ENCODE data around the gene RBM39.

The RBM39 gene

DNA sequence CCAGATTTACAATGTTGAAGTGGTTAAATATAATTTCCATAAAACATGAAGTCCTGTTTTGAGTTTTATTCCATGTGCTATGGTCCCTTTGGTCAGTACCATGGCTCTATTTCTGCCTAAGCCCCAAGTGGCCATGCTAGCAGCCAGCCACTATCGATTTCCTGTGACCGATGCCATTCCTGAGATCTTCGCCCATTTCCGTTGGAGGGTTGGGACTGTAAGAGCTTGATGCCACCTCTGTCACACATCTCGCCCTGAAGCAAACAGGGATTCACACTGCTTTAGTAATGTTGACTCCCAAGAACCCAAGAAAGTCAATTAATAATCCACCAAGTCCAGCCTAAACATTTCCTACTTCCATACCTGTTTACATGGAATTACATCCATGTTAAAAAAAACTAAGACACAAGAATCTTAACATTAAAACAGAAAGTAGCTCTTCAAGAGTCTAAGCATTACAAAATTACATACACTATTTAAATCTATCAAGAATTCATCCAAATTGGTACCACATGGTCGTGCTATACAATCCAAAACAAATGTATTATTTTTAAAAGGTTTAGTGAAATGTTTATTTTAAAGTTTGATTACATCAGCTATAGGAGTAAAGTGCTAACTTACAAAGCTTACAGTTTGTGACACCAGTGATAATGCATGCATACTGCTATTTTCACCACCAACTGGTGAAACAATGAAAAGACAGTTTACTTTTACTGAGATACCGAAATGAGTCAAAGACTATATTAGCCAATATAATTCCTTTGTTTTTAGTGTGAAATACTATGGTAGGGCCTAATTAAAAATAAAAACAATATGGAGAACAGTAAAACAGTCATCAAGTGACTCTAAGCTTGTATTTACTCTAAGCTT lies 2.5 kb downstream of the RBM39 start:
- Histone ChIP-seq H3K18ac (ENCODE audit: low read length) (no peak overlapping the region), H2AK5ac (ENCODE audit: low read depth, low read length) (no peak overlapping the region), H4K91ac (ENCODE audit: low read depth, low read length, poor library complexity) (no peak overlapping the region), H2AFZ (ENCODE audit: low read length) (no peak overlapping the region), H3K23ac (ENCODE audit: low read depth, low read length, poor library complexity) (no peak overlapping the region), H2BK12ac (ENCODE audit: low read length) (no peak overlapping the region), H3K14ac (ENCODE audit: low read length) (no peak overlapping the region), H3K4me2 (ENCODE audit: insufficient read depth, low read length, poor library complexity, severe bottlenecking) (no peak overlapping the region), H2BK5ac (ENCODE audit: low read length) (no peak overlapping the region), H2BK15ac (ENCODE audit: low read length) (no peak overlapping the region), H3K27me3 (ENCODE audit: control insufficient read depth in 3 of 3, insufficient read depth in 3 of 3, low read depth in 1 of 3, low read length in 3 of 3) (no peaks in the 10 kb centered on the region), H3K4ac (ENCODE audit: low read length) (no peak overlapping the region), H3K4me1 (ENCODE audit: control insufficient read depth in 2 of 2, insufficient read depth in 1 of 2, low read depth in 1 of 2, low read length in 2 of 2) (peaks cover 7 to 15% of the 10 kb centered on the region in 2 donors), H3K36me3 (replicated peaks in 1 of 2; ENCODE audit: control insufficient read depth in 2 of 2, insufficient read depth in 2 of 2, low read length in 2 of 2) (peaks cover 23 to 64% of the 10 kb centered on the region in 2 donors), H3K4me3 (ENCODE audit: low read length in 2 of 2) (peak overlapping the region in 1 of 2 donors; percentile 64), H3K79me1 (ENCODE audit: low read depth, low read length) (peaks cover 4% of the 10 kb centered on the region), H4K8ac (ENCODE audit: low read depth, low read length) (no peak overlapping the region), H2BK120ac (ENCODE audit: low read depth, low read length) (no peak overlapping the region), H3K27ac (replicated peaks; ENCODE audit: low read length) (no peak overlapping the region), H3K9ac (ENCODE audit: low read depth, low read length, poor library complexity) (no peak overlapping the region), H3K9me3 (replicated peaks in 1 of 2; ENCODE audit: control insufficient read depth in 2 of 2, insufficient read depth in 1 of 2, low read depth in 1 of 2, low read length in 2 of 2) (peaks cover 0 to 7% of the 10 kb centered on the region in 2 donors)
- DNase-seq (ENCODE audit: low spot score) = no peak
- WGBS, 2 donors (ENCODE audit: extremely low coverage in 2 of 2, insufficient read length in 2 of 2, insufficient replicate concordance in 1 of 2) = no CpG with 5 or more reads among the region's 7 CpGs

DNA sequence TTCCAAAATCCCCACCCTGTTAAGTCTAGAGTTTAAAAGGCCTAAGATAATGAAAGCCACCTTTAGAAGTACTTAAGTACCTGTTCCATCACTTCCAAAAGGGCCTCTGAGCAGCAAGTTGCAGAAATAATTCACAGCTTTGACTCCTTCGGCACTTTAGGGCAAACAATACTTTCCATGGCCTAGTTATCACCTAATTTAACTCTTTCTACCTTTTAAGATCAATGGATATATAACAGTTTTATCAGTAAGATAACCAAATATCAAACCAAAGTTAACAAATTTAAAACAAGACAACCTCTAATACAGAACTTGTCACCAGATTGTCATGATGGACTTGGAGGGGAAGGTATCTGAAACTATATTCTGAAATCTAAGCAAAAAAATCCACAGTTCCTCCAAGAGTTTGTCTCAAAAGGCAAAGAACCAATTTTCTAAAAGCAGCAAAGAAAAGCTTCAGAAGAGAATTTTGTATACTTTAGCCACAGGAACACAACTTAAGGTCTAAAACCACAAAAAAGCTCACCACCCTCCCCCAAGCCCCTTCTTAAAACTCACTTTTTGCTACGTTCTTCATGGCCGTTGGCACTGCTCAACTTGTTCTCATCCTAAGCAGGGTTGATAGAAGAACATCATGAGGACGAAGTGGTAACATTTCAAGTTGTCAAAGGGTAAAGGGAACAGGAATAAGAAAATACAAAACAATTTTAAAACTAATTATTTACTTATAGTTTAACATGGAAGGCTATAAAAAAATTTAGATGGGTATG lies 3.5 kb downstream of the RBM39 start:
- Histone ChIP-seq H2AFZ (ENCODE audit: low read length) (no peak overlapping the region), H3K4me1 (ENCODE audit: control insufficient read depth in 2 of 2, insufficient read depth in 1 of 2, low read depth in 1 of 2, low read length in 2 of 2) (peaks cover 7 to 15% of the 10 kb centered on the region in 2 donors), H2BK12ac (ENCODE audit: low read length) (no peak overlapping the region), H3K27ac (replicated peaks; ENCODE audit: low read length) (no peak overlapping the region), H3K18ac (ENCODE audit: low read length) (no peak overlapping the region), H3K9me3 (replicated peaks in 1 of 2; ENCODE audit: control insufficient read depth in 2 of 2, insufficient read depth in 1 of 2, low read depth in 1 of 2, low read length in 2 of 2) (peaks cover 0 to 7% of the 10 kb centered on the region in 2 donors), H2BK120ac (ENCODE audit: low read depth, low read length) (no peak overlapping the region), H3K23ac (ENCODE audit: low read depth, low read length, poor library complexity) (no peak overlapping the region), H3K36me3 (replicated peaks in 1 of 2; ENCODE audit: control insufficient read depth in 2 of 2, insufficient read depth in 2 of 2, low read length in 2 of 2) (peaks cover 27 to 74% of the 10 kb centered on the region in 2 donors), H3K4ac (ENCODE audit: low read length) (no peak overlapping the region), H2BK15ac (ENCODE audit: low read length) (no peak overlapping the region), H3K27me3 (ENCODE audit: control insufficient read depth in 3 of 3, insufficient read depth in 3 of 3, low read depth in 1 of 3, low read length in 3 of 3) (no peaks in the 10 kb centered on the region), H2BK5ac (ENCODE audit: low read length) (no peak overlapping the region), H3K9ac (ENCODE audit: low read depth, low read length, poor library complexity) (no peak overlapping the region), H4K8ac (ENCODE audit: low read depth, low read length) (no peak overlapping the region), H3K79me1 (ENCODE audit: low read depth, low read length) (peaks cover 4% of the 10 kb centered on the region), H3K4me2 (ENCODE audit: insufficient read depth, low read length, poor library complexity, severe bottlenecking) (no peak overlapping the region), H3K14ac (ENCODE audit: low read length) (no peak overlapping the region), H2AK5ac (ENCODE audit: low read depth, low read length) (no peak overlapping the region), H4K91ac (ENCODE audit: low read depth, low read length, poor library complexity) (no peak overlapping the region), H3K4me3 (ENCODE audit: low read length in 2 of 2) (no peak overlapping the region)
- WGBS, 2 donors (ENCODE audit: extremely low coverage in 2 of 2, insufficient read length in 2 of 2, insufficient replicate concordance in 1 of 2) = no CpG with 5 or more reads among the region's 4 CpGs
- DNase-seq (ENCODE audit: low spot score) = no peak

- no peak overlapping the region for H3K4ac ChIP-seq (ENCODE audit: low read length)
- H3K4me2 ChIP-seq (ENCODE audit: insufficient read depth, low read length, poor library complexity, severe bottlenecking) = no peak overlapping the region
- H3K4me3 ChIP-seq (ENCODE audit: low read length in 2 of 2) = no peak overlapping the region
- H2BK15ac ChIP-seq (ENCODE audit: low read length) = no peak overlapping the region
- peaks cover 0 to 7% of the 10 kb centered on the region in 2 donors for H3K9me3 ChIP-seq (replicated peaks in 1 of 2; ENCODE audit: control insufficient read depth in 2 of 2, insufficient read depth in 1 of 2, low read depth in 1 of 2, low read length in 2 of 2)
- no CpG with 5 or more reads among the region's 15 CpGs for WGBS, 2 donors (ENCODE audit: extremely low coverage in 2 of 2, insufficient read length in 2 of 2, insufficient replicate concordance in 1 of 2)
- no peak overlapping the region for H3K18ac ChIP-seq (ENCODE audit: low read length)
- DNase-seq (ENCODE audit: low spot score) = no peak
- H2BK5ac ChIP-seq (ENCODE audit: low read length) = no peak overlapping the region
- H4K91ac ChIP-seq (ENCODE audit: low read depth, low read length, poor library complexity) = no peak overlapping the region
- no peak overlapping the region for H3K9ac ChIP-seq (ENCODE audit: low read depth, low read length, poor library complexity)
- H2BK12ac ChIP-seq (ENCODE audit: low read length) = no peak overlapping the region
- peaks cover 30 to 81% of the 10 kb centered on the region in 2 donors for H3K36me3 ChIP-seq (replicated peaks in 1 of 2; ENCODE audit: control insufficient read depth in 2 of 2, insufficient read depth in 2 of 2, low read length in 2 of 2)
- no peak overlapping the region for H2BK120ac ChIP-seq (ENCODE audit: low read depth, low read length)
- H2AK5ac ChIP-seq (ENCODE audit: low read depth, low read length) = no peak overlapping the region
- H3K23ac ChIP-seq (ENCODE audit: low read depth, low read length, poor library complexity) = no peak overlapping the region
- H3K4me1 ChIP-seq (ENCODE audit: control insufficient read depth in 2 of 2, insufficient read depth in 1 of 2, low read depth in 1 of 2, low read length in 2 of 2) = peaks cover 4 to 9% of the 10 kb centered on the region in 2 donors
- H2AFZ ChIP-seq (ENCODE audit: low read length) = no peak overlapping the region
- H3K27me3 ChIP-seq (ENCODE audit: control insufficient read depth in 3 of 3, insufficient read depth in 3 of 3, low read depth in 1 of 3, low read length in 3 of 3) = no peaks in the 10 kb centered on the region
- H3K79me1 ChIP-seq (ENCODE audit: low read depth, low read length) = peaks cover 4% of the 10 kb centered on the region
- H3K27ac ChIP-seq (replicated peaks; ENCODE audit: low read length) = no peak overlapping the region
- H3K14ac ChIP-seq (ENCODE audit: low read length) = no peak overlapping the region
- no peak overlapping the region for H4K8ac ChIP-seq (ENCODE audit: low read depth, low read length)
Measured at GRCh38 chr20:35737865-35738333, 4.2 kb downstream of the RBM39 start.
